Activated CD8-positive, alpha-beta memory T cell treated with anti-CD3 and anti-CD28 coated beads, Interleukin-2, amount 10 ng/mL, durations not matched to agents 7 days and 5 days (primary cell): Measurements from ENCODE around the gene TAF3. TPM values are rescaled to one million over a fixed set of nuclear protein-coding genes. Genes with fewer than 3 reads are reported as not detected.

Experiments used
- ATAC-seq: fragments of 150-1000 bp; cut with Tn5 transposase; one replicate; pipeline ENCODE4 v1.10.0; 2021; ENCODE audit warnings: moderate library complexity
- CTCF ChIA-PET: fragments of 350-600 bp; sonication (Branson Sonifier 250); formaldehyde crosslinking; loops from one replicate; lab custom pipeline; 2021; ENCODE audit warnings: antibody characterized with exemption; lab: Charles Lee
- DNase-seq: peaks from one replicate; pipeline ENCODE4 v3.0.0-alpha.2; 2020
- H3K27ac Mint-ChIP-seq: one replicate; pipeline ENCODE4 v1.8.0; 2021; ENCODE audit warnings: mild to moderate bottlenecking, mixed read lengths
- H3K27me3 Mint-ChIP-seq: one replicate; pipeline ENCODE4 v1.8.0; 2021; ENCODE audit warnings: mixed read lengths
- H3K36me3 Mint-ChIP-seq: one replicate; pipeline ENCODE4 v1.8.0; 2021; ENCODE audit warnings: mild to moderate bottlenecking, mixed read lengths
- H3K4me1 Mint-ChIP-seq: one replicate; pipeline ENCODE4 v1.8.0; 2021; ENCODE audit warnings: mixed read lengths
- H3K4me3 Mint-ChIP-seq: one replicate; pipeline ENCODE4 v1.8.0; 2021; ENCODE audit warnings: mild to moderate bottlenecking, moderate library complexity, mixed read lengths
- H3K9me3 Mint-ChIP-seq: one replicate; pipeline ENCODE4 v1.8.0; 2022; ENCODE audit warnings: low read depth, mixed read lengths
- total RNA-seq, 2 experiments: library from RNA; stranded (reverse); gene quantifications; one replicate each; pipeline ENCODE4 v1.2.3, GENCODE V29; 2021

Gene TAF3
- total RNA-seq, 2 experiments from 2014 or later: 15.6 to 15.8 TPM

DNA sequence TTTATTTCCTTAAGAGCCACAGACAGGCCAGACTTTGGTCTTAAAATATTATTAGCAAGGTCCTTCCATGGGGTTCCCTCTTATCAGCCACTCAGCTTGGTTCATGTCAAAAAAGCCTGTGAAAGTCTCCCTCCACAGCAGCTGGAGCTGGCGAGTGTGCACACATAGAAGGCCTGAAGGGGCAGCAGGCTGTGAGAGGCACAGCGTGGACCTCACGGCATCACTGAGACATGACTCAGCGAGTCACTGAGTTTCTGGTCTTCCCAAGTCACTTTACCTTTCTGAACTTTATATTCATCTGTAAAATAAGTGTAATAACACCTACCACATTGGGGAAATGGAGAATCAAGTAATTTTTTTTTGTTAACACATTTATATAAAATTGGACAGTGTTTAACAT is 8.7 kb downstream of the TAF3 start:
- no peaks in the 10 kb centered on the region for H3K27me3 Mint-ChIP-seq
- CTCF ChIA-PET: no interaction called here
- ATAC-seq (no peak), DNase-seq (no peak)
- peaks cover 1% of the 10 kb centered on the region for H3K4me1 Mint-ChIP-seq
- no peak overlapping the region for H3K4me3 Mint-ChIP-seq
- H3K27ac Mint-ChIP-seq: no peak overlapping the region
- H3K36me3 Mint-ChIP-seq: peaks cover 25% of the 10 kb centered on the region
- no peaks in the 10 kb centered on the region for H3K9me3 Mint-ChIP-seq

DNA sequence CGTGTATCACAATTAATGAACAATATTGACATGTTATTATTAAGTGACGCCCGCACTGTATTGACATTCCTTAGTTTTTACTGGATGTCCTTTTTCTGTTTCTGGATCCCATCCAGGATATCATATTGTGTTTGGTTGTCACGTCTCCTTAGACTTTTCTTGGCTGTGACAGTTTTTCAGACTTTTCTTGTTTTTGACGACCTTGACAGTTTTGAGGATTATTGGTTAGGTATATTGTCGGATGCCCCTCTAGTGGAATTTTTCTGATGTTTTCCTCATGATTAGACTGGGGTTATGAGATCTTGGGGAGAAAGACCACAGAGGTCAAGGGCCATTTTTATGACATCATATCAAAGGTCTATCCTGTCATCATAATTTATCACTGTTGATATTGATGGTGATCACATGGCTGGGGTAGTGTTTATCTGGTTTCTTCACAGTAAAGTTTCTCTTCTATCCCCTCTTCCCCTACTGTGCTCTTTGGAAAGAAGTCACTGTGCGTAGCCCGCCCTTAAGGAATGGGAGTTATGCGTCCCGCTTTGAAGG is 11.1 kb downstream of the TAF3 start:
- no peak for DNase-seq
- Mint-ChIP-seq H3K27ac (no peak overlapping the region), H3K36me3 (peaks cover 24% of the 10 kb centered on the region), H3K4me3 (no peak overlapping the region), H3K9me3 (no peaks in the 10 kb centered on the region), H3K27me3 (no peaks in the 10 kb centered on the region), H3K4me1 (peaks cover 7% of the 10 kb centered on the region)
- CTCF ChIA-PET: no interaction called here
- ATAC-seq: no peak

DNA sequence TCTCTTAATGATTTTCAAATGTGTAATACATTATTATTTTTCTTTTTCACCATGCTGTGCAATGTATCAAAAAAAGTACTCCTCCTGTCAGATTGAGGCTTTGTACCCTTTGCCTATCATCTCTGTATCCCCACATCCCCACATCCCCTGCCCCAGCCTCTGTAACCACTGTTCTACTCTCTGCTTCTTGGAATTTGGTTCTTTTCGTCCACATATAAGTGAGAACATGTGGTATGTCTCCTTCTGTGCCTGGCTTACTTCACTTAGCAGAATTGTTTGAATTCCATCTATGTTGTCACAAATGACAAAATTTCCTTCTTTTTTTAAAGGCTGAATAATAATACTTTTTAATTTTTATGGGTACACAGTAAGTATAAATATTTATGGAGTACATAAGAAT is 13.8 kb downstream of the TAF3 start:
- H3K4me1 Mint-ChIP-seq: peaks cover 7% of the 10 kb centered on the region
- DNase-seq (no peak), ATAC-seq (no peak)
- CTCF ChIA-PET: interaction anchor here (1.0 kb wide), 1 partner anchor 9 kb away, joined by 3 read pairs; no protein-coding TSS in a partner anchor
- no peak overlapping the region for H3K27ac Mint-ChIP-seq
- no peaks in the 10 kb centered on the region for H3K27me3 Mint-ChIP-seq
- H3K4me3 Mint-ChIP-seq: no peak overlapping the region
- H3K36me3 Mint-ChIP-seq: peaks cover 27% of the 10 kb centered on the region
- no peaks in the 10 kb centered on the region for H3K9me3 Mint-ChIP-seq

DNA sequence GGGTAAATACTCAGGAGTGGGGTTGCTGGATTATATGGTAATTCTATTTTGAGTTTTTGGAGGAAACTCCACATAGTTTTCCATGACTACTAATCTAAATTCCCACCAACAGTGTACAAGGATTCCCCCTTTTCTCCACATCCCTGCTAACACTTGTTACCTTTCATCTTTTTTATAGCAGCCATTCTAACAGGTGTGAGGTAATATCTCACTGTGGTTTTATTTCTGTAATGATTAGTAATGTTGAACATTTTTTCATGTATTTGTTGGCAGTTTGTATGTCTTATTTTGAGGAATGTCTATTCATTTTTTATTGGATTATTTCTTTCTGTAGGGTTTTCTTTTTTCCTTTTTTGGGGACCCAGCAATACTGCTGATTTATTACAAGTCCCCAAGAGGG is 14.9 kb downstream of the TAF3 start:
- ATAC-seq (no peak), DNase-seq (no peak)
- H3K4me3 Mint-ChIP-seq: no peak overlapping the region
- CTCF ChIA-PET: interaction anchor here (1.0 kb wide), 1 partner anchor 8 kb away, joined by 3 read pairs; no protein-coding TSS in a partner anchor
- peaks cover 27% of the 10 kb centered on the region for H3K36me3 Mint-ChIP-seq
- H3K4me1 Mint-ChIP-seq: peaks cover 7% of the 10 kb centered on the region
- no peaks in the 10 kb centered on the region for H3K9me3 Mint-ChIP-seq
- no peak overlapping the region for H3K27ac Mint-ChIP-seq
- H3K27me3 Mint-ChIP-seq: no peaks in the 10 kb centered on the region

DNA sequence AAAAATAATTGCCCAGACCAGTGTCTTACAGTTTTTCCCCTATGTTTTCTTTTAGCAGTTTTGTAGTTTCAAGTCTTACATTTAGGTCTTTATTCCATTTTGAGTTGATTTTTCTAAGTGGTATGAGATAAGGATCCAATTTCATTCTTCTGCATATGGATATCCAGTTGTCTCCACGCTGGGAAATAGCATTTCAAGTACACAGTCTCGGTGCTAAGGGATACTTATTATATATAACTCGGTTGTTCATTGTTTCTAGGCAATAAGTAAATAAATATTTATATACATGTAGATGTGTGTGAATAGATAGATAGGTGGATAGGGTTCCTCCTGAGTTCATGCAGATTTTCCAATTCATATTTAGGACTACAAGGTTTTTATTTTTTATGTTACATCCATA is 16.0 kb downstream of the TAF3 start:
- DNase-seq (no peak), ATAC-seq (no peak)
- Mint-ChIP-seq H3K27ac (no peak overlapping the region), H3K4me3 (no peak overlapping the region), H3K9me3 (no peaks in the 10 kb centered on the region), H3K36me3 (peaks cover 29% of the 10 kb centered on the region), H3K4me1 (peaks cover 7% of the 10 kb centered on the region), H3K27me3 (no peaks in the 10 kb centered on the region)
- CTCF ChIA-PET: no interaction called here

DNA sequence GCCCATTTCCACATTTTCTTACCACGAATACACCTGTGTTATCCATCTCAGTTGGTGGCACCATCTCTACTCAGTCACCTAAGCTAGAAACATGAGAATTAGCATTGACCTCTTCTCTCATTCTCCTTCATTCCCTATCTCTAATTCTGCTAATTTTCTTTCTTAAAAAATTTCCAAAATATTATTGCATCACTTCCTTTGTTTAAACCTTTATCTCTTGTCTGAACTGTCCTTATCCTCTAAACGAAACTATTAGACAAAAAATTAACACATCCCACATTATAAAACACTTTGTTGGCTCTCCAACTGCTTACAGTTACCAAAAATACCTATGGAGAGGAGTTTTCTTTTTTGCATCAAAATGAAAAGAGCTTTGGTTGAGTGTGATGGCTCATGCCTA is 18.3 kb downstream of the TAF3 start:
- Mint-ChIP-seq H3K4me3 (no peak overlapping the region), H3K4me1 (peaks cover 7% of the 10 kb centered on the region), H3K36me3 (peaks cover 32% of the 10 kb centered on the region), H3K9me3 (no peaks in the 10 kb centered on the region), H3K27ac (no peak overlapping the region), H3K27me3 (no peaks in the 10 kb centered on the region)
- ATAC-seq: no peak
- CTCF ChIA-PET: no interaction called here
- no peak for DNase-seq

DNA sequence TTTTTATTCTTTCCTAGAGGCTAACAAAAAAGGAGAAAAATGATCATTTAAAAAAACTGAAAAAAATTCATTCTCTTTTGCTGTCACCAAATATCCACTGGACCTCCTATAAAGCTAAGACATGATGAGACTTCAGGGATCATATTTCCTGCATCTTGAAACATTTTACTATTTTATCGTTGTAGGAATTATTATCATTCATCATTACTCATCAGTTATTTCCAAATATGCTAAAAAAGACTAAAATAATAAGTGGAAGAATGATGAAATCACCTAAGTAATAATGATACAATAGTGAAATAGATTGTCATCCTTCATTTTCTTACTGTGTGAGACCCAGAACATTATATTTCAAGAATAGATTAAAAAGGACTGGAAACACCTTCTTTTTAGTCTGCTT is 28.3 kb downstream of the TAF3 start:
- DNase-seq: no peak
- Mint-ChIP-seq H3K36me3 (peaks cover 2% of the 10 kb centered on the region), H3K27me3 (no peaks in the 10 kb centered on the region), H3K4me1 (no peaks in the 10 kb centered on the region), H3K27ac (no peak overlapping the region), H3K4me3 (no peak overlapping the region), H3K9me3 (no peaks in the 10 kb centered on the region)
- CTCF ChIA-PET: no interaction called here
- ATAC-seq: no peak

DNA sequence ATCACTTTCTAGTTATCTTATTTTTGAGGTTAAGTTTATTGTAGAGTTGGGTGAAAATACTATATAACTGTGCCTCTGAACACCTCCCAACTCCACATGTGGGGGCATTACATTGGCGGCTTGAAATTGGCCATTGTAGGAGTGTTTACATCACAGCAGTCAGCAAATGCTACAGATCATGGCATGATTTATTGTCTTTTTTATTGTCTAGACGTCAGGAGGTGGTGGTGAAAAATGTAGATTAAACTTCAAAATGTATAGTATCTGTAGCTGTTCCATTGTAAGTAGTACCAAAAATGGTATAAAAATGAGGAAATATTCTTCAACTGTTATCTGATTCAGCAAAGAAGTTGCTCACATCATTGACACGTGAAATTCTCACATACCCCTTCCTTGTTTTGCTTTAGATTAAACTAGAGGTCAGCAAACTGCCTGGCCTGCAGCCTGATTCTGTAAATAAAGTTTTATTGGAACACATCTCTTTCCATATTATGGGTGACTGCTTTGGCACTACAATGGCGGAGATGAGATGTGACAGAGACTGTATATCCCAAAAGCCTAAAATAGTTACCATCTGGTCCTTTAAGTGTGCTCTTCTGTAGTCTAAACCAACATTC is 35.0 kb downstream of the TAF3 start:
- no peaks in the 10 kb centered on the region for H3K9me3 Mint-ChIP-seq
- DNase-seq: no peak
- ATAC-seq: no peak
- H3K4me3 Mint-ChIP-seq: no peak overlapping the region
- H3K36me3 Mint-ChIP-seq: peaks cover 8% of the 10 kb centered on the region
- H3K27ac Mint-ChIP-seq: no peak overlapping the region
- CTCF ChIA-PET: no interaction called here
- H3K4me1 Mint-ChIP-seq: peaks cover 3% of the 10 kb centered on the region
- H3K27me3 Mint-ChIP-seq: no peaks in the 10 kb centered on the region

DNA sequence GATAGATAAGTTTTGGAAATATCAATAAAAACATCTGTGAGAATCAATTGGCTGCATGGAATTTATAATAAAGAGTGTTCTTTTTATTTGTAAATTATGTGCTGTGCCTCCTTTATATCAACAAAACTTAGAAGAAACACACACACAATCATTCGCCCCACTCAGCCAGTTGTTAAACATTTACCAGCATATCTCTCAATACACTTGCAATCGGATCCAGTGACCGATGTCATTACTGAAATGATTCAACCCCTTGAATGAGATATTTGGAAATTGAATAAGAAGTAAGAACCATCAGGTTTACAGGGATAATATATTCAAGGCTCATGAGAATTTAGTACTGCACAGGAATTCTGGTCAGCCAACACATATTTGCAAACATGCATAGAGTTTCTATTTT is 35.6 kb downstream of the TAF3 start:
- ATAC-seq (no peak), DNase-seq (no peak)
- Mint-ChIP-seq H3K4me1 (peaks cover 3% of the 10 kb centered on the region), H3K4me3 (no peak overlapping the region), H3K27ac (no peak overlapping the region), H3K9me3 (no peaks in the 10 kb centered on the region), H3K27me3 (no peaks in the 10 kb centered on the region), H3K36me3 (peaks cover 8% of the 10 kb centered on the region)
- CTCF ChIA-PET: no interaction called here

DNA sequence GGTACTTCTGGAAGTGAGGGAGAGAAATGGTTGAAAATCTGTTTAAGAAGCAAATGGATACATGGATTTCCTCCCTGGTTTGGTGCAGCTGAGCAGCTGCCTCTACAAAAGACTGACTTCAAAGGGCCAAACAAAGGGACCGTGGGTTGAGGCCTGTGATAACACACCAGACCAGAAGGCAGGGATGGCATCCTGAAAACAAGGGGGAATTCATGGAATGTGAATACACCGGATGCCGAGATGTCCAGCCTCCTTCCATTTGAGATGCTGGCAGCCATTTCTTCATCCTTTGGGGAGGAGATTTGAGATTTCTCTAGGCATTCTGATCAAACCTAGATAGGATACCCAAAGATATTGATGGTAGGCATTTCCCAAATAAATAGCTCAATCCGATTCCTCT is 36.9 kb downstream of the TAF3 start:
- H3K4me3 Mint-ChIP-seq: no peak overlapping the region
- H3K36me3 Mint-ChIP-seq: peaks cover 8% of the 10 kb centered on the region
- no peak for ATAC-seq
- H3K4me1 Mint-ChIP-seq: peaks cover 3% of the 10 kb centered on the region
- H3K9me3 Mint-ChIP-seq: no peaks in the 10 kb centered on the region
- H3K27ac Mint-ChIP-seq: no peak overlapping the region
- H3K27me3 Mint-ChIP-seq: no peaks in the 10 kb centered on the region
- DNase-seq: no peak
- CTCF ChIA-PET: no interaction called here

DNA sequence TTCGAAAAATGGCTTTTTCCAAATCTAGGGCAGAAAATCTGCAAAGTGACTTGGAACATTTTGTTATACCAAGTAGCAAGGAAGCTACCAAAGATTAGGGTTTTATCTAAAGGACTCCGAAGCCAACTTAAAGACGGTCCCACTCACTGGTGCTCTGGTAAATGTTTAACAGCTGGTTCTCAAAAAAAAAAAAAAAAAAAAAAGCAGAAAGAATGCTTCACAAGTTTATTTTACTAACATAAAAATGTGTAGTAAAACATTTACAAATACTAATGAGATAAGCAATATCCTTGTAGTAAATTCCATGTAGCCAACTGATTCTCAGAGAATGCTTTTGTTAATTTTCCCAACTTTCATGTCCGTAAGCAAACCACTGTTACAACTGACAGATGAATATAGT is 38.4 kb downstream of the TAF3 start:
- Mint-ChIP-seq H3K36me3 (peaks cover 11% of the 10 kb centered on the region), H3K4me1 (peaks cover 3% of the 10 kb centered on the region), H3K27me3 (no peaks in the 10 kb centered on the region), H3K27ac (no peak overlapping the region), H3K9me3 (peaks cover 4% of the 10 kb centered on the region), H3K4me3 (no peak overlapping the region)
- ATAC-seq (no peak), DNase-seq (no peak)
- CTCF ChIA-PET: no interaction called here

DNA sequence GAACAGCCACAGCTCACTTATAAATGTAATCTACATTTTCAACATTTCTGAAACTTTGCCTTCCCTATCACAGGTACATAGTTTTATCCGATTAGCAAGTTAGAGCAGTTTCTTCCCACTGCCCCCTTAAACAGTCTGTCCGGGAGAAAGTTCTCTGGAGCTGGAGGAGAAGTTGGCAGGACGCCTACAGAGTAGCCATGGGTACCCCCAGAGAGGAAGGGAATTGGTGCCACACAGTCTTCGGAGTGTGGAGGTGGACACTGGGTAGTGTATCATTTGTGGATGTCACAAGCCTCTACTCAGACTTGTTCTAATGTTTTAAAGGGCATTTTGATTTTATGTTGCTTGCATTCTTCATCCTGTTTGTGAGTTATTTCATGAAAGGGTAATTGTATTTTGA is 39.0 kb downstream of the TAF3 start:
- Mint-ChIP-seq H3K27ac (no peak overlapping the region), H3K9me3 (peaks cover 10% of the 10 kb centered on the region), H3K36me3 (peaks cover 14% of the 10 kb centered on the region)

DNA sequence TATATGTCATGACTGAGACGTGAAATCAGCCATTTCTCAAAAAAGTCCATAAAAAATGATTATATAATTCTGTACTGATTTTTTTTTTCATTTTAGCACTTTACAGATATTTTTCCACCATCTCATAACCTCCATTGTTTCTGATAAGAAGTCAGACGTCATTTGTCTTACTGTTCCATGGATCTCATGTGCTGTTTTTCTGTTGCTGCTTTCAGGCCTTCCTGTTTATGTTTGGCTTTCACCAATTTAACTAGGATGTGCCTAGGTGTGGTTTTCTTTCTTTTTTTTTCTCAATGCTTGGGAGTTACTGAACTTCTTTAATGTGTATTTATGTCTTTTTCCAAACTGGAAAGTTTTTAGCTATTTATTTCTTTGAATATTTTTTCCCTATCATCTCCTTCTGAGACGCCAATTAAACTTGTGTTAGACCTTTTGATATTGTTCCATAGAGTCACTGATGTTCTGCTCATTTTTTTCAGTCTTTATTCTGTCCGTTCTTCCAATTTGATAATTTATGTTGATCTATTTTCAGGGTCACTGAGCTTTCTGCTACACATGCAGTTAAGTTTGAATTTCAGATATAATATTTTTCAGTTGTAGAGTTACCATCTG is 43.3 kb downstream of the TAF3 start:
- Mint-ChIP-seq H3K4me3 (no peak overlapping the region), H3K36me3 (peaks cover 22% of the 10 kb centered on the region), H3K9me3 (peaks cover 12% of the 10 kb centered on the region), H3K4me1 (peaks cover 5% of the 10 kb centered on the region), H3K27me3 (no peaks in the 10 kb centered on the region), H3K27ac (no peak overlapping the region)
- no peak for DNase-seq
- no peak for ATAC-seq
- CTCF ChIA-PET: no interaction called here

More for the DNA sequence above, 39.0 kb downstream of the TAF3 start:
- Mint-ChIP-seq H3K27me3 (no peaks in the 10 kb centered on the region), H3K4me3 (no peak overlapping the region), H3K4me1 (peaks cover 3% of the 10 kb centered on the region)
- DNase-seq (no peak), ATAC-seq (no peak)
- CTCF ChIA-PET: interaction anchor here (0.7 to 1.1 kb wide), 2 partner anchors 9 to 356 kb away, joined by 3 to 4 read pairs; no protein-coding TSS in a partner anchor

DNA sequence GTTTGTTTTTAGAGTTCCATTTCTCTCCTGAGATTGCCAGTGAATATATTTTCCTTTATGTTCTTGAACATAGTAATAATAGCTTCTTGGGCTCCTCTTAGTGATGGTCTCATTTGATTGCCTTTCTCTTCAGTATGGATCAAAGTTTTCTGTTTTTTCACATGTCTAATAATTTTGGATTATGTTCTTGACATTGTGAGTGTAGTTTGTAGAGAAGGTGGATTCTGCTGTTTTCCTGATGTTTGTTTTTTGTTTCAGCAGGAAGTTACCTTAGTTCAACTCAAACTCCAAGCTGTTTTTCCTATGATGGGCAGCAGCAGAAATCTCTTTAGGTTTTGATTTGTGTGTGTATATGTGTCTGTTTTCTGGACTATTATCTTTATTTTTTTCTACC is 43.8 kb downstream of the TAF3 start:
- CTCF ChIA-PET: no interaction called here
- no peak overlapping the region for H3K27ac Mint-ChIP-seq

More for the DNA sequence above, 43.8 kb downstream of the TAF3 start:
- ATAC-seq: no peak
- Mint-ChIP-seq H3K36me3 (peaks cover 22% of the 10 kb centered on the region), H3K4me1 (peaks cover 2% of the 10 kb centered on the region), H3K27me3 (no peaks in the 10 kb centered on the region), H3K4me3 (no peak overlapping the region), H3K9me3 (peaks cover 12% of the 10 kb centered on the region)
- DNase-seq: no peak
